Heart left ventricle (tissue), 16 donors: ENCODE data around the gene SCN8A. TPM values are rescaled to one million over a fixed set of nuclear protein-coding genes. Genes with fewer than 3 reads are reported as not detected.

Source experiments
- ATAC-seq, 4 donors: fragments of 200-7000 bp; cut with Tn5 transposase; one replicate each; pipeline ENCODE4 v1.9.1; 2020 to 2022; ENCODE audit warnings: moderate library complexity in 4 of 4, mild to moderate bottlenecking in 3 of 4, moderate number of reproducible peaks in 1 of 4
- DNase-seq, 5 donors: peaks; one replicate each; pipeline ENCODE4 v3.0.0-alpha.2; 2020
- H3K27ac ChIP-seq, 12 donors: fragments of 200-600 bp; sonication (generic) in 4 of 12; one replicate each; pipeline versions ENCODE4 v1.5.0 to v1.8.0; 2016 to 2022; ENCODE audit warnings: mild to moderate bottlenecking in 2 of 12
- H3K27me3 ChIP-seq, 9 donors: fragments of 200-600 bp; sonication (generic) in 2 of 9; one replicate each; pipeline versions ENCODE4 v1.5.1 to v1.8.0; 2016 to 2022; ENCODE audit warnings: mild to moderate bottlenecking in 3 of 9
- H3K36me3 ChIP-seq, 9 donors: fragments of 200-600 bp; sonication (generic) in 2 of 9; one replicate each; pipeline versions ENCODE4 v1.5.0 to v1.8.0; 2018 to 2022; ENCODE audit warnings: mild to moderate bottlenecking in 2 of 9
- H3K4me1 ChIP-seq, 12 donors: fragments of 200-600 bp; sonication (generic) in 4 of 12; one replicate each; pipeline versions ENCODE4 v1.5.0 to v1.8.0; 2016 to 2022; ENCODE audit warnings: mild to moderate bottlenecking in 3 of 12
- H3K4me3 ChIP-seq, 12 donors: fragments of 200-600 bp; sonication (generic) in 4 of 12; one replicate each; pipeline versions ENCODE4 v1.5.0 to v1.8.0; 2017 to 2022; ENCODE audit warnings: mild to moderate bottlenecking in 9 of 12, moderate library complexity in 4 of 12
- H3K9me3 ChIP-seq, 12 donors: fragments of 200-600 bp; sonication (generic) in 4 of 12; one replicate each; pipeline versions ENCODE4 v1.5.0 to v1.8.0; 2016 to 2022; ENCODE audit warnings: mild to moderate bottlenecking in 1 of 12
- POLR2A ChIP-seq, 2 donors: fragments of 450-650 bp; IDR thresholded peaks; one replicate each; pipeline ENCODE4 v1.6.1; 2017; ENCODE audit warnings: antibody characterized with exemption in 2 of 2, mild to moderate bottlenecking in 2 of 2, moderate library complexity in 2 of 2
- WGBS, 4 donors: extraction: QIAGEN DNeasy Blood & Tissue Kit in 2 of 4; methylation state at CpG; one replicate each; pipeline versions ENCODE4 v1.1.5 to v1.1.7; 2013 to 2018; 5-methylcytosine and 5-hydroxymethylcytosine counted together
- intact Hi-C, 10 donors: fragments of 100-400 bp; cut with DNase I; formaldehyde crosslinking; loops; one replicate each; pipeline versions ENCODE4 v1.11.1 to v1.14.2; 2022
- polyA plus RNA-seq, 2 donors: library from polyadenylated mRNA; stranded (reverse); fragments of 200-250 nt; gene quantifications; one replicate each; pipeline ENCODE4 v1.2.3, GENCODE V29; 2013
- total RNA-seq, 9 donors: library from RNA; depleted of rRNA in 2 of 9; stranded (reverse); fragments of >200 nt in 2 of 9; fragmentation: NEBNext Ultra II Directional in 3 of 9; extraction: Animal tissue kit (Norgen Biotek cat#: 25700) in 3 of 9; gene quantifications; one replicate each; pipeline versions ENCODE4 v1.1.0 to v1.2.4, GENCODE V29; 2016 to 2023
- TF ChIP-seq, protein P1 (sequence below), 12 donors: fragments of 200-600 bp; sonication (generic) in 4 of 12; IDR thresholded peaks; one replicate each; pipeline versions ENCODE4 v1.5.0 to v1.8.0; 2018 to 2022; ENCODE audit warnings: antibody characterized with exemption in 12 of 12, mild to moderate bottlenecking in 5 of 12
- donor health status: ischemic (EF 13 %, LVEDD 7.1; RV severe dilation, severe dysfunction).
- donor health status: healthy with polysubstance abuse.
- donor health status: DM: no; HTN: yes; CAD: no.
- donor health status: DM: no; HTN: no; CAD: no.
- donor health status: ischemic (EF 25% LVEDD 6.9; RV normal size, moderate dysfunction).
- donor health status: ischemic (EF 25% LVEDD 5.7; RV mildly dilated, moderate dysfunction).
- donor health status: healthy.
- donor health status: DM: yes; HTN: yes; CAD: no.
- donor health status: ischemic (EF 35%, LVEDD 5.7; RV mildly dilated, moderate dysfunction).
- donor health status: nonischemic (EF 11% LVEDD 7.7; RV severe dilation, severe dysfunction).
- donor health status: DM: yes; HTN: yes; CAD: no.
- donor health status: PGD.
- donor health status: ischemic (EF 29% LVEDD 5.4; RV normal size, mild dysfunction).
- donor health status: nonischemic (EF 23%, LVEDD 6.1; RV moderate dilation, normal function).

The SCN8A gene
- total and polyA plus RNA-seq, 11 donors, result 0.17 to 0.97 (median 0.32) TPM

DNA sequence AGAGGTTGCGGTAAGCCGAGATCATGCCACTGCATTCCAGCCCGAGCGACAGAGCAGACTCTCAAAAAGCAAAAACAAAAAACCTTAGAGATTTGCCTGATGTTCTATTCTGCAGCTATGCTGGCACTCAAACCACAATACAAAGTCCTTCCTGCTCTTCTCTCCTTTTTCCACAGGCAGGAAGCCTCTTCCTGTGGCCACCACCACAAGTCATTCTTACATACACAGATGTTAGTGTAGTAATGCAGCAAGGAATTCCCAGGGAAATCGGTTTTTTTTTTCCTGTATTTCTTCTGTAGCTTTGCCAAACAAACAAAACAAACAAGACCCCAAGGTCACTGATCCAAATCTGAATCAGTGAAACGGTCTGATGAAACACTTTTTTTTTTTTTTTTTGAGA is 153.2 kb downstream of the SCN8A start:
- H3K4me3 ChIP-seq, result no peak overlapping the region
- TF ChIP-seq POLR2A (IDR thresholded peaks at IDR 0.05), result no peak
- TF ChIP-seq, protein P1, sequence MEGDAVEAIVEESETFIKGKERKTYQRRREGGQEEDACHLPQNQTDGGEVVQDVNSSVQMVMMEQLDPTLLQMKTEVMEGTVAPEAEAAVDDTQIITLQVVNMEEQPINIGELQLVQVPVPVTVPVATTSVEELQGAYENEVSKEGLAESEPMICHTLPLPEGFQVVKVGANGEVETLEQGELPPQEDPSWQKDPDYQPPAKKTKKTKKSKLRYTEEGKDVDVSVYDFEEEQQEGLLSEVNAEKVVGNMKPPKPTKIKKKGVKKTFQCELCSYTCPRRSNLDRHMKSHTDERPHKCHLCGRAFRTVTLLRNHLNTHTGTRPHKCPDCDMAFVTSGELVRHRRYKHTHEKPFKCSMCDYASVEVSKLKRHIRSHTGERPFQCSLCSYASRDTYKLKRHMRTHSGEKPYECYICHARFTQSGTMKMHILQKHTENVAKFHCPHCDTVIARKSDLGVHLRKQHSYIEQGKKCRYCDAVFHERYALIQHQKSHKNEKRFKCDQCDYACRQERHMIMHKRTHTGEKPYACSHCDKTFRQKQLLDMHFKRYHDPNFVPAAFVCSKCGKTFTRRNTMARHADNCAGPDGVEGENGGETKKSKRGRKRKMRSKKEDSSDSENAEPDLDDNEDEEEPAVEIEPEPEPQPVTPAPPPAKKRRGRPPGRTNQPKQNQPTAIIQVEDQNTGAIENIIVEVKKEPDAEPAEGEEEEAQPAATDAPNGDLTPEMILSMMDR (IDR thresholded peaks at IDR 0.05), result no peak
- H3K27me3 ChIP-seq, result no peaks in the 10 kb centered on the region
- H3K27ac ChIP-seq, result no peak overlapping the region
- 43 to 66% (median 55%) methylated on average over 6 of the region's 6 CpGs for WGBS, 4 donors
- no peaks in the 10 kb centered on the region for H3K36me3 ChIP-seq
- DNase-seq (no peak), ATAC-seq (peak in 1 of 4 donors; percentile 58)
- H3K9me3 ChIP-seq, result peaks cover 0 to 29% (median 4%) of the 10 kb centered on the region in 12 donors
- intact Hi-C loops, result no loop called here
- H3K4me1 ChIP-seq, result no peaks in the 10 kb centered on the region

DNA sequence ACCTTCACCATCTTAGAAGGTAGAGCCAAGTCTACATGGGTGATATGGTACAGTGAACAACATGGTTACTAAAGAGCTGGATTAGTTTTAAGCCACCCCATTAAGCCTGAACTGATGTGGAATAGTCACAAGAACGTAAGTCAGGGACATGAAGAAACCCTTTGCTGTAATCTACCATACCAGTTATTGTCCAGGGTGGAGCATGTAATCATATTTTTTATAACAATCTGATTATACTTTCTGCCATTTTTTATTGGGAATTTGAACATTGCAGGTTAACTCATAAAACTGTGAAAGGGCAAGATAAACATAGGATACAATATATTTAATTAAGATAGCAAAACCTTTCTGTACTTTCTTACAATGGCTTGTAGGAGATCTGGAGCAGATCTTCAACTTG is 153.9 kb downstream of the SCN8A start:
- no peak for DNase-seq
- H3K4me1 ChIP-seq, result no peaks in the 10 kb centered on the region
- no peak overlapping the region for H3K4me3 ChIP-seq
- peaks cover 0 to 29% (median 4%) of the 10 kb centered on the region in 12 donors for H3K9me3 ChIP-seq
- ATAC-seq, result no peak
- H3K36me3 ChIP-seq, result no peaks in the 10 kb centered on the region
- TF ChIP-seq, protein P1 (IDR thresholded peaks at IDR 0.05), result no peak
- intact Hi-C loops, result no loop called here
- H3K27ac ChIP-seq, result no peak overlapping the region
- no peaks in the 10 kb centered on the region for H3K27me3 ChIP-seq
- WGBS, 4 donors, result 85 to 100% (median 94%) methylated on average over 1 of the region's 1 CpG

DNA sequence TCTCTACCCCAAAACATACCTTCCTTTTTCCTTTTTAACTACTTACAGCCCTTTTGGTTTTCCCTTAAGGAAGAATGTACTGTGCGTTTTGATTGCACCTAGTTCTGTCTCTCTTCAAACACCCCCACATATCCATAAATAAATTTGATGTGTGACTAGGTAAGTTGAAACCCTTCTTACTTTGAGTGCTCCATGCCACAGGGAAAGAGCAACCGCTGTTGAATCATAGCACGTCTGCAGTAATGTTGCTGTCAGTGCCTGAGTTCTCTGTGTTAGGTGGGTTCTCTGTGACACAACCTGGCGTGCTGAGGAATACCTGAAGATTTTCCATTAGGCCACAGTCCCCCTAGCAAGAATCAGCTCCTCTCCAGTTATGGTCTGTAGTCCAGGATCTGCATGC is 155.4 kb downstream of the SCN8A start:
- Histone ChIP-seq H3K4me1 (peaks cover 0 to 7% (median 0%) of the 10 kb centered on the region in 12 donors), H3K27me3 (no peaks in the 10 kb centered on the region), H3K4me3 (no peak overlapping the region), H3K27ac (no peak overlapping the region), H3K36me3 (no peaks in the 10 kb centered on the region), H3K9me3 (peaks cover 0 to 19% (median 0%) of the 10 kb centered on the region in 12 donors)
- ATAC-seq, result no peak
- intact Hi-C loops, result no loop called here
- 94 to 98% (median 94%) methylated on average over 4 of the region's 4 CpGs for WGBS, 4 donors
- DNase-seq, result no peak
- no peak for TF ChIP-seq POLR2A (IDR thresholded peaks at IDR 0.05)
- TF ChIP-seq, protein P1 (IDR thresholded peaks at IDR 0.05), result no peak

DNA sequence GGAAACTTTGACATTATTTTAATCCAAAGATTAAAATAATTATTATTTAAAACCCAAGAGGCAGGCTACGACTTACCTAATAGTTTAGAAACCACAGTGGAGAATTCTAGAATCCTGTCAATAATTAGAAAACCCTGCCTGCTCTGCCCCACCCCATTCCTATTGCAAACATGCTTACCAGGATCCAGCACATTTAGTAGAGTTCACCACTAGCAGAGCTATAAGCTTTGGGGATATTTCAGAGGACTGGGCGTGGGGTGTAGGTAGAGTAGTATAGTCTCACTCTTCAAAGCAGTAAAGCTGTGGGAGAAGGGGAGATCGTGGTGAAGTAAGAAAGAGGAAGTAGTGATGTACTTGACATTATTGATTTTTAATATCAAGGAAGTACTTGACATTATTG is 157.2 kb downstream of the SCN8A start:
- ATAC-seq (no peak), DNase-seq (no peak)
- TF ChIP-seq, protein P1 (IDR thresholded peaks at IDR 0.05), result no peak
- no peak for TF ChIP-seq POLR2A (IDR thresholded peaks at IDR 0.05)
- Histone ChIP-seq H3K27ac (no peak overlapping the region), H3K9me3 (peaks cover 0 to under 1% (median 0%) of the 10 kb centered on the region in 12 donors), H3K27me3 (no peaks in the 10 kb centered on the region), H3K4me1 (peaks cover 0 to 14% (median 0%) of the 10 kb centered on the region in 12 donors), H3K4me3 (no peak overlapping the region), H3K36me3 (no peaks in the 10 kb centered on the region)
- 85 to 89% (median 87%) methylated on average over 3 of the region's 3 CpGs for WGBS, 4 donors
- intact Hi-C loops, result no loop called here
